HFFc6 (cell line): Measurements from ENCODE around the gene RNU7-1. TPM values are rescaled to one million over a fixed set of nuclear protein-coding genes. Genes with fewer than 3 reads are reported as not detected.
A peak's percentile ranks its signal among the peaks of the same experiment; 100 is the strongest.

Experiments used
- DNase-seq: peaks from one replicate; pipeline ENCODE4 v3.0.0-alpha.2; 2018
- H3K27ac Mint-ChIP-seq: 2 replicates; pipeline ENCODE4 v1.8.0; 2020; ENCODE audit warnings: mild to moderate bottlenecking, mixed read lengths
- H3K27me3 Mint-ChIP-seq: 2 replicates; pipeline ENCODE4 v1.8.0; 2021; ENCODE audit warnings: mild to moderate bottlenecking, moderate library complexity, mixed read lengths; ENCODE audit not compliant: insufficient read depth
- H3K36me3 Mint-ChIP-seq: 2 replicates; pipeline ENCODE4 v1.8.0; 2021; ENCODE audit warnings: low read depth, mixed read lengths
- H3K4me1 Mint-ChIP-seq: 2 replicates; pipeline ENCODE4 v1.8.0; 2020; ENCODE audit warnings: low read depth, mixed read lengths
- H3K4me3 Mint-ChIP-seq: 2 replicates; pipeline ENCODE4 v1.8.0; 2020; ENCODE audit warnings: mild to moderate bottlenecking, moderate library complexity, mixed read lengths
- H3K9me3 Mint-ChIP-seq: 2 replicates; pipeline ENCODE4 v1.8.0; 2020; ENCODE audit warnings: mild to moderate bottlenecking, mixed read lengths
- CTCF ChIP-seq: fragments of 200-600 bp; sonication (generic); IDR thresholded peaks from 2 replicates; pipeline ENCODE4 v1.5.0; 2021; ENCODE audit warnings: antibody characterized with exemption, mild to moderate bottlenecking
- total RNA-seq, 6 experiments: library from RNA; stranded (reverse); fragmentation: NEBNext Ultra II Directional; extraction: Animal tissue kit (Norgen Biotek cat#: 25700); gene quantifications; 2 replicates in 1 of 6; 3 replicates in 5 of 6; pipeline ENCODE4 v1.2.3, GENCODE V29; 2021

Gene RNU7-1
- total RNA-seq, 6 experiments from 2014 or later = not detected

- Mint-ChIP-seq H3K27me3 (no peaks in the 10 kb centered on the region), H3K4me1 (peaks cover 25% of the 10 kb centered on the region), H3K9me3 (no peaks in the 10 kb centered on the region), H3K27ac (peak overlapping the region; percentile 95), H3K4me3 (no peak overlapping the region; the same call in 1 of the 2 replicates), H3K36me3 (peaks cover 9% of the 10 kb centered on the region)
- DNase-seq = no peak
- TF ChIP-seq CTCF = no peak
These were observed 18.8 kb downstream of the RNU7-1 start for GRCh38 chr12:6962285-6963015.

- TF ChIP-seq CTCF = no peak
- H3K4me1 Mint-ChIP-seq = peaks cover 25% of the 10 kb centered on the region
- H3K27ac Mint-ChIP-seq = 0 out of 2 replicates have a peak overlapping the region, but pooled peaks have one; percentile 33
- H3K4me3 Mint-ChIP-seq = no peak overlapping the region
- peaks cover 9% of the 10 kb centered on the region for H3K36me3 Mint-ChIP-seq
- H3K27me3 Mint-ChIP-seq = no peaks in the 10 kb centered on the region
- DNase-seq = no peak
- H3K9me3 Mint-ChIP-seq = no peaks in the 10 kb centered on the region
These were observed 19.6 kb downstream of the RNU7-1 start for GRCh38 chr12:6963016-6963731.

- Mint-ChIP-seq H3K4me1 (peaks cover 31% of the 10 kb centered on the region), H3K27me3 (no peaks in the 10 kb centered on the region), H3K9me3 (no peaks in the 10 kb centered on the region), H3K36me3 (peaks cover 14% of the 10 kb centered on the region), H3K4me3 (no peak overlapping the region), H3K27ac (no peak overlapping the region)
- DNase-seq = no peak
- TF ChIP-seq CTCF = no peak
These were observed 20.3 kb downstream of the RNU7-1 start for GRCh38 chr12:6963791-6964413.

GRCh38 chr12:6964605-6965025 lies 21.0 kb downstream of the RNU7-1 start:
- H3K36me3 Mint-ChIP-seq = peaks cover 19% of the 10 kb centered on the region
- no peak for TF ChIP-seq CTCF
- no peak for DNase-seq
- H3K9me3 Mint-ChIP-seq = no peaks in the 10 kb centered on the region
- peak overlapping the region; percentile 69 for H3K27ac Mint-ChIP-seq
- H3K27me3 Mint-ChIP-seq = no peaks in the 10 kb centered on the region
- H3K4me1 Mint-ChIP-seq = peaks cover 37% of the 10 kb centered on the region
- no peak overlapping the region for H3K4me3 Mint-ChIP-seq

GRCh38 chr12:6965026-6965661 lies 21.5 kb downstream of the RNU7-1 start:
- Mint-ChIP-seq H3K9me3 (no peaks in the 10 kb centered on the region), H3K36me3 (peaks cover 23% of the 10 kb centered on the region), H3K27me3 (peaks cover 1% of the 10 kb centered on the region; the same call in 1 of the 2 replicates), H3K4me1 (peaks cover 37% of the 10 kb centered on the region), H3K4me3 (no peak overlapping the region), H3K27ac (peak overlapping the region; percentile 69)
- peak; percentile 84 for DNase-seq
- TF ChIP-seq CTCF = peak; percentile 96
